ENCODE results near the gene PTGDR2.

DNA sequence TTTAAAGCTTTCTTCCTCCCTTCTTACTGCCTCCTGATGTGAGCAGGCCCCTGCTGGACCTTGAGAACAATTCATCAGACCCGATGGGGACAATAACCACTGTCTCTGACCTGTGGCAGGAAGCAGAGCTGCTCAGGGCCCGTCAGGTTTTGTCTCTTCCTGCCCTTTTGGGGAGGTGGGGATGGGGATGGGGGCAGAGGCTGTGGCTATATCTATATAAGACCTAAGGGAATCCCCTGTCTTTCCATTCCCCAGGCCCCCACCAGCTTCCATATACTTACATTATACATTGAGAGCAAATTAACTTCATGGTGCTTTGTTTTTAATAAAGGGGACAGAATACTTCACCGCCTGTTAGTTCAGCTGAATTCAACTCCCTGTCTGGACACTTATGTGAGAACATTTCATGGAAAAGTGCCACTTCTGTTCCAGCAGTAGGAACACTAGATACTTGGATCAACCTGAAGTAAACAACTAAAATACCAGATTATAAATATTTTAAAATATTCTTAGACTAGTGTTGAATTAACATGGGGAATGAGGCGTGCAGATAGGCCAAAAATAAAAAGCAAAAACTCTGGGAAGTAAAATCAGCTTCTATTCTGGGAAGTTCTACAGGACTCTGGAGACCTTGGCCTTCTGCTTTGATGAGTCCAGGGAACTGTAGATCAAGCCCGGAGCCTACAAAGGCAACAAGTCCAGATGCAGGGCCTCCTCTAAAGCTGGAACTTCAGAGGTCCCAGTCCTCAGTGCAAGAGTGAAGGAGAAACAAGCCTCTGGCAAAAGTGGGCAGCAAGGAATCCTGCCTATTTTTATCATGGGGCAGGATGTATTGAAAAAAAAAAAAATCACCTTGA lies 22.7 kb upstream of the PTGDR2 start:
- no peak for TF ChIP-seq CTCF (IDR thresholded peaks at IDR 0.05; ENCODE audit: insufficient read depth, low read depth, low read length)
- TF ChIP-seq EZH2 (IDR thresholded peaks at IDR 0.05; ENCODE audit: insufficient read depth, low read length) = no peak
